ENCODE results near the gene MFGE8.
"Not testable (repeated sequence)": the region's sequence is repeated elsewhere in the genome, so short reads cannot be mapped to it uniquely, and the experiment has no call there.

Gene MFGE8

GRCh38 chr15:88938802-88939485 is 25.8 kb upstream of the MFGE8 start:
- Histone ChIP-seq H3K4me1 (ENCODE audit: control insufficient read depth, insufficient read depth, low read length) (peaks cover 16% of the 10 kb centered on the region), H3K9me3 (ENCODE audit: control insufficient read depth, insufficient read depth, low read length) (peaks cover 7% of the 10 kb centered on the region), H3K36me3 (ENCODE audit: control insufficient read depth, insufficient read depth, low read length) (no peaks in the 10 kb centered on the region), H3K27me3 (ENCODE audit: control insufficient read depth, insufficient read depth, low read length) (no peaks in the 10 kb centered on the region), H3K9ac (ENCODE audit: low read depth, low read length) (no peak overlapping the region), H3K27ac (ENCODE audit: low read depth, low read length) (peak overlapping the region; percentile 69), H3K4me3 (ENCODE audit: low read depth, low read length) (no peak overlapping the region)

- Histone ChIP-seq H3K4me1 (ENCODE audit: control insufficient read depth, insufficient read depth, low read length) (peaks cover 12% of the 10 kb centered on the region), H3K9me3 (ENCODE audit: control insufficient read depth, insufficient read depth, low read length) (peaks cover 15% of the 10 kb centered on the region)
- H3K27me3 ChIP-seq (ENCODE audit: control insufficient read depth, insufficient read depth, low read length); H3K27ac ChIP-seq (ENCODE audit: low read depth, low read length); H3K36me3 ChIP-seq (ENCODE audit: control insufficient read depth, insufficient read depth, low read length); H3K4me3 ChIP-seq (ENCODE audit: low read depth, low read length); H3K9ac ChIP-seq (ENCODE audit: low read depth, low read length): not testable (repeated sequence)
Measured at GRCh38 chr15:88934449-88934848, 21.3 kb upstream of the MFGE8 start.

GRCh38 chr15:88932875-88933330 is 19.7 kb upstream of the MFGE8 start:
- peaks cover 27% of the 10 kb centered on the region for H3K9me3 ChIP-seq (ENCODE audit: control insufficient read depth, insufficient read depth, low read length)
- H3K4me1 ChIP-seq (ENCODE audit: control insufficient read depth, insufficient read depth, low read length) = 0 out of 2 replicates have a peak, but pooled peaks cover 6% of the 10 kb centered on the region
- no peak overlapping the region for H3K9ac ChIP-seq (ENCODE audit: low read depth, low read length)
- H3K36me3 ChIP-seq (ENCODE audit: control insufficient read depth, insufficient read depth, low read length) = no peaks in the 10 kb centered on the region
- no peak overlapping the region for H3K27ac ChIP-seq (ENCODE audit: low read depth, low read length)
- no peak overlapping the region for H3K4me3 ChIP-seq (ENCODE audit: low read depth, low read length)
- no peaks in the 10 kb centered on the region for H3K27me3 ChIP-seq (ENCODE audit: control insufficient read depth, insufficient read depth, low read length)

GRCh38 chr15:88932271-88932874 is 19.2 kb upstream of the MFGE8 start:
- Histone ChIP-seq H3K9me3 (ENCODE audit: control insufficient read depth, insufficient read depth, low read length) (peaks cover 30% of the 10 kb centered on the region), H3K4me1 (ENCODE audit: control insufficient read depth, insufficient read depth, low read length) (0 out of 2 replicates have a peak, but pooled peaks cover 6% of the 10 kb centered on the region), H3K36me3 (ENCODE audit: control insufficient read depth, insufficient read depth, low read length) (no peaks in the 10 kb centered on the region), H3K27me3 (ENCODE audit: control insufficient read depth, insufficient read depth, low read length) (no peaks in the 10 kb centered on the region), H3K4me3 (ENCODE audit: low read depth, low read length) (no peak overlapping the region), H3K27ac (ENCODE audit: low read depth, low read length) (no peak overlapping the region), H3K9ac (ENCODE audit: low read depth, low read length) (no peak overlapping the region)

GRCh38 chr15:88930579-88930978 is 17.4 kb upstream of the MFGE8 start:
- H3K9me3 ChIP-seq (ENCODE audit: control insufficient read depth, insufficient read depth, low read length) = peaks cover 34% of the 10 kb centered on the region
- H3K27ac ChIP-seq (ENCODE audit: low read depth, low read length) = no peak overlapping the region
- H3K27me3 ChIP-seq (ENCODE audit: control insufficient read depth, insufficient read depth, low read length) = no peaks in the 10 kb centered on the region
- H3K9ac ChIP-seq (ENCODE audit: low read depth, low read length) = no peak overlapping the region
- H3K36me3 ChIP-seq (ENCODE audit: control insufficient read depth, insufficient read depth, low read length) = no peaks in the 10 kb centered on the region
- no peaks in the 10 kb centered on the region for H3K4me1 ChIP-seq (ENCODE audit: control insufficient read depth, insufficient read depth, low read length)
- H3K4me3 ChIP-seq (ENCODE audit: low read depth, low read length) = no peak overlapping the region

GRCh38 chr15:88929358-88930098 is 16.3 kb upstream of the MFGE8 start:
- H3K4me1 ChIP-seq (ENCODE audit: control insufficient read depth, insufficient read depth, low read length); H3K4me3 ChIP-seq (ENCODE audit: low read depth, low read length); H3K36me3 ChIP-seq (ENCODE audit: control insufficient read depth, insufficient read depth, low read length); H3K9ac ChIP-seq (ENCODE audit: low read depth, low read length); H3K27ac ChIP-seq (ENCODE audit: low read depth, low read length); H3K27me3 ChIP-seq (ENCODE audit: control insufficient read depth, insufficient read depth, low read length): not testable (repeated sequence)
- peaks cover 30% of the 10 kb centered on the region for H3K9me3 ChIP-seq (ENCODE audit: control insufficient read depth, insufficient read depth, low read length)

- not testable (repeated sequence) for H3K4me3 ChIP-seq (ENCODE audit: low read depth, low read length); H3K9ac ChIP-seq (ENCODE audit: low read depth, low read length); H3K36me3 ChIP-seq (ENCODE audit: control insufficient read depth, insufficient read depth, low read length); H3K4me1 ChIP-seq (ENCODE audit: control insufficient read depth, insufficient read depth, low read length); H3K27ac ChIP-seq (ENCODE audit: low read depth, low read length); H3K27me3 ChIP-seq (ENCODE audit: control insufficient read depth, insufficient read depth, low read length)
- peaks cover 24% of the 10 kb centered on the region for H3K9me3 ChIP-seq (ENCODE audit: control insufficient read depth, insufficient read depth, low read length)
Measured at GRCh38 chr15:88928192-88928591, 15.0 kb upstream of the MFGE8 start.

- not testable (repeated sequence) for H3K4me3 ChIP-seq (ENCODE audit: low read depth, low read length); H3K27me3 ChIP-seq (ENCODE audit: control insufficient read depth, insufficient read depth, low read length); H3K27ac ChIP-seq (ENCODE audit: low read depth, low read length); H3K9ac ChIP-seq (ENCODE audit: low read depth, low read length); H3K36me3 ChIP-seq (ENCODE audit: control insufficient read depth, insufficient read depth, low read length); H3K4me1 ChIP-seq (ENCODE audit: control insufficient read depth, insufficient read depth, low read length)
- peaks cover 20% of the 10 kb centered on the region for H3K9me3 ChIP-seq (ENCODE audit: control insufficient read depth, insufficient read depth, low read length)
Measured at GRCh38 chr15:88925648-88926047, 12.5 kb upstream of the MFGE8 start.

- H3K9ac ChIP-seq (ENCODE audit: low read depth, low read length); H3K4me3 ChIP-seq (ENCODE audit: low read depth, low read length); H3K9me3 ChIP-seq (ENCODE audit: control insufficient read depth, insufficient read depth, low read length); H3K27ac ChIP-seq (ENCODE audit: low read depth, low read length); H3K27me3 ChIP-seq (ENCODE audit: control insufficient read depth, insufficient read depth, low read length); H3K4me1 ChIP-seq (ENCODE audit: control insufficient read depth, insufficient read depth, low read length); H3K36me3 ChIP-seq (ENCODE audit: control insufficient read depth, insufficient read depth, low read length): not testable (repeated sequence)
Measured at GRCh38 chr15:88920892-88921435, 7.8 kb upstream of the MFGE8 start.

- Histone ChIP-seq H3K27me3 (ENCODE audit: control insufficient read depth, insufficient read depth, low read length) (no peaks in the 10 kb centered on the region), H3K9ac (ENCODE audit: low read depth, low read length) (no peak overlapping the region), H3K9me3 (ENCODE audit: control insufficient read depth, insufficient read depth, low read length) (no peaks in the 10 kb centered on the region; the same call in 1 of the 2 replicates), H3K4me1 (ENCODE audit: control insufficient read depth, insufficient read depth, low read length) (no peaks in the 10 kb centered on the region), H3K4me3 (ENCODE audit: low read depth, low read length) (no peak overlapping the region), H3K27ac (ENCODE audit: low read depth, low read length) (no peak overlapping the region), H3K36me3 (ENCODE audit: control insufficient read depth, insufficient read depth, low read length) (no peaks in the 10 kb centered on the region)
Measured at GRCh38 chr15:88920186-88920891, 7.2 kb upstream of the MFGE8 start.
